Fibroblast of lung (primary cell): ENCODE measurements around the gene FNDC3B. TPM values are rescaled to one million over a fixed set of nuclear protein-coding genes. Genes with fewer than 3 reads are reported as not detected.
A peak's percentile ranks its signal among the peaks of the same experiment; 100 is the strongest.

Experiments
- DNase-seq, 2 donors: peaks; one replicate each; pipeline versions ENCODE4 v3.0.0 to v3.0.0-alpha.2; 2010; ENCODE audit warnings: low read depth in 2 of 2
- H2AFZ ChIP-seq: 2 replicates; pipeline ENCODE4 v1.5.1; 2012; ENCODE audit warnings: low read length, control low read depth, inconsistent platforms
- H3K27ac ChIP-seq: 2 replicates; pipeline ENCODE4 v1.5.1; 2011; ENCODE audit warnings: low read length, control low read depth; ENCODE audit not compliant: insufficient read depth
- H3K27me3 ChIP-seq: 2 replicates; pipeline ENCODE4 v1.5.1; 2011; ENCODE audit warnings: mild to moderate bottlenecking, low read length; ENCODE audit not compliant: control insufficient read depth, insufficient read depth
- H3K36me3 ChIP-seq: 2 replicates; pipeline ENCODE4 v1.5.1; 2011; ENCODE audit warnings: low read length; ENCODE audit not compliant: control insufficient read depth, insufficient read depth
- H3K4me1 ChIP-seq: 2 replicates; pipeline ENCODE4 v1.5.1; 2011; ENCODE audit warnings: low read length; ENCODE audit not compliant: control insufficient read depth, insufficient read depth; ENCODE audit errors: extremely low read depth
- H3K4me2 ChIP-seq: 2 replicates; pipeline ENCODE4 v1.5.1; 2011; ENCODE audit warnings: low read length, control low read depth; ENCODE audit not compliant: insufficient read depth; ENCODE audit errors: extremely low read depth
- H3K4me3 ChIP-seq, 4 experiments: fragments of 200-600 bp in 1 of 4; sonication (generic) in 1 of 4; replicated peaks in 1 of 4; 2 replicates each; pipeline ENCODE4 v1.5.1; 2011 to 2016; ENCODE audit warnings: low read length in 4 of 4, low read depth in 3 of 4, mild to moderate bottlenecking in 3 of 4, control low read depth in 2 of 4, inconsistent platforms in 1 of 4, mixed read lengths in 1 of 4; ENCODE audit not compliant: insufficient read depth in 1 of 4; ENCODE audit errors: control extremely low read depth in 1 of 4
- H3K79me2 ChIP-seq: 2 replicates; pipeline ENCODE4 v1.5.1; 2012; ENCODE audit warnings: mild to moderate bottlenecking, low read length, inconsistent platforms; ENCODE audit not compliant: control insufficient read depth, insufficient read depth
- H3K9ac ChIP-seq: 2 replicates; pipeline ENCODE4 v1.5.1; 2011; ENCODE audit warnings: mild to moderate bottlenecking, low read length, control low read depth; ENCODE audit not compliant: insufficient read depth
- H3K9me3 ChIP-seq: 2 replicates; pipeline ENCODE4 v1.5.1; 2012; ENCODE audit warnings: low read depth, low read length; ENCODE audit not compliant: control insufficient read depth, insufficient read depth
- H4K20me1 ChIP-seq: 2 replicates; pipeline ENCODE4 v1.5.1; 2011; ENCODE audit warnings: low read length; ENCODE audit not compliant: control insufficient read depth, insufficient read depth; ENCODE audit errors: extremely low read depth
- EZH2 ChIP-seq: IDR thresholded peaks from 2 replicates; pipeline ENCODE4 v1.5.1; 2012; ENCODE audit warnings: low read length, control low read depth, mild to moderate bottlenecking; ENCODE audit errors: missing control alignments
- polyA plus RNA-seq, 2 donors: library from polyadenylated mRNA; depleted of rRNA in 1 of 2; stranded (reverse) in 1 of 2; unstranded in 1 of 2; fragments of >200 nt; gene quantifications; 2 replicates each; pipeline ENCODE4 v1.2.1, GENCODE V29; 2011 to 2012; ENCODE audit warnings: missing spikeins in 1 of 2
- total RNA-seq: library from RNA; depleted of rRNA; stranded (reverse); fragments of >200 nt; gene quantifications from 2 replicates; pipeline ENCODE4 v1.2.1, GENCODE V29; 2014
- TF ChIP-seq, protein P1 (sequence below), 2 donors: IDR thresholded peaks in 1 of 2; conservative IDR thresholded peaks in 1 of 2; 1 replicate in 1 of 2; 2 replicates in 1 of 2; pipeline ENCODE4 v1.5.1; 2011 to 2012; ENCODE audit warnings: low read length in 2 of 2, control low read depth in 1 of 2, inconsistent platforms in 1 of 2, low read depth in 1 of 2, mild to moderate bottlenecking in 1 of 2

FNDC3B gene
- total and polyA plus RNA-seq, 2 donors (not counting 1 experiment from before 2014, with no cell fraction given): 26.1 to 76.8 TPM

DNA sequence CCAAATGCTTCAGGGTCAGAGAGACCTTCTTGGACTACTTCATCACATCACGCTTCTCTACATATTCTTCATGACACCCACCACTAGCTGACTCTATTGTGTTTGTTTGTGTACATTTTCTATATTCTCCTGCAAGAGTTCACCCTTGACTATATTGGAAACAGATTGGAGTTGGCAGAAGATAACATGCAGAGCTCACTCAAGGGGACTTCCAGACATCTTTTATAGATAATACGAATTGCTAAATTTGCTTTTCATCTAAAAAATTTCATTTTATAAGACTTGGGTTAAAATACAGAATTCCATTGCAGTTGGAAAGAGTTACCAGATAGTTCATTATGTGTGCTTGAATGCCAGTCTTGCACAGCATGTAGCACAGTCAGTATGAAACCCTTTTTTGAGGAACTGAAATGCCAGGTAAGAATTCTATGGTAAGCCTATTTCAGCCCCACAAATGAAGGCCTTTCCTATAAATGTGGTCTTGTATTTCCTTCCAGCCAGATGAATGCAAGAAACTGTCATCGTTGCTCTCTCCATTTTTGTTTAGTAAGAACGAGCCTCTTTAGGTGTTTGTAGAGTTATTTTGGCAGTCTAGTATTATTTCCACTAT is 231.3 kb downstream of the FNDC3B start:
- no peak for DNase-seq
- Histone ChIP-seq H4K20me1 (no peaks in the 10 kb centered on the region), H3K9me3 (no peaks in the 10 kb centered on the region), H3K27ac (no peak overlapping the region), H3K36me3 (no peaks in the 10 kb centered on the region), H3K9ac (no peak overlapping the region), H3K4me1 (no peaks in the 10 kb centered on the region), H3K4me2 (no peak overlapping the region), H3K27me3 (no peaks in the 10 kb centered on the region), H3K4me3 (no peak overlapping the region), H2AFZ (no peak overlapping the region), H3K79me2 (no peaks in the 10 kb centered on the region)
- TF ChIP-seq, protein P1, sequence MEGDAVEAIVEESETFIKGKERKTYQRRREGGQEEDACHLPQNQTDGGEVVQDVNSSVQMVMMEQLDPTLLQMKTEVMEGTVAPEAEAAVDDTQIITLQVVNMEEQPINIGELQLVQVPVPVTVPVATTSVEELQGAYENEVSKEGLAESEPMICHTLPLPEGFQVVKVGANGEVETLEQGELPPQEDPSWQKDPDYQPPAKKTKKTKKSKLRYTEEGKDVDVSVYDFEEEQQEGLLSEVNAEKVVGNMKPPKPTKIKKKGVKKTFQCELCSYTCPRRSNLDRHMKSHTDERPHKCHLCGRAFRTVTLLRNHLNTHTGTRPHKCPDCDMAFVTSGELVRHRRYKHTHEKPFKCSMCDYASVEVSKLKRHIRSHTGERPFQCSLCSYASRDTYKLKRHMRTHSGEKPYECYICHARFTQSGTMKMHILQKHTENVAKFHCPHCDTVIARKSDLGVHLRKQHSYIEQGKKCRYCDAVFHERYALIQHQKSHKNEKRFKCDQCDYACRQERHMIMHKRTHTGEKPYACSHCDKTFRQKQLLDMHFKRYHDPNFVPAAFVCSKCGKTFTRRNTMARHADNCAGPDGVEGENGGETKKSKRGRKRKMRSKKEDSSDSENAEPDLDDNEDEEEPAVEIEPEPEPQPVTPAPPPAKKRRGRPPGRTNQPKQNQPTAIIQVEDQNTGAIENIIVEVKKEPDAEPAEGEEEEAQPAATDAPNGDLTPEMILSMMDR (conservative IDR thresholded peaks at IDR 0.05 in 1 of 2, IDR thresholded peaks at IDR 0.05 in 1 of 2; ENCODE audit: low read depth in 1 of 2, low read length in 2 of 2): no peak
- TF ChIP-seq EZH2: no peak

GRCh38 chr3:172271386-172271976 is 232.1 kb downstream of the FNDC3B start:
- H4K20me1 ChIP-seq: no peaks in the 10 kb centered on the region
- H3K79me2 ChIP-seq: no peaks in the 10 kb centered on the region
- DNase-seq: no peak
- no peak overlapping the region for H3K9ac ChIP-seq
- no peak overlapping the region for H3K27ac ChIP-seq
- no peaks in the 10 kb centered on the region for H3K36me3 ChIP-seq
- no peak overlapping the region for H3K4me2 ChIP-seq
- H3K4me3 ChIP-seq: no peak overlapping the region
- no peaks in the 10 kb centered on the region for H3K4me1 ChIP-seq
- no peak for TF ChIP-seq EZH2
- TF ChIP-seq, protein P1 (conservative IDR thresholded peaks at IDR 0.05 in 1 of 2, IDR thresholded peaks at IDR 0.05 in 1 of 2; ENCODE audit: low read depth in 1 of 2, low read length in 2 of 2): no peak
- no peaks in the 10 kb centered on the region for H3K9me3 ChIP-seq
- H3K27me3 ChIP-seq: no peaks in the 10 kb centered on the region
- H2AFZ ChIP-seq: no peak overlapping the region

GRCh38 chr3:172272698-172273097 is 233.3 kb downstream of the FNDC3B start:
- no peak overlapping the region for H3K9ac ChIP-seq
- H2AFZ ChIP-seq: no peak overlapping the region
- no peak overlapping the region for H3K4me2 ChIP-seq
- no peaks in the 10 kb centered on the region for H3K9me3 ChIP-seq
- no peaks in the 10 kb centered on the region for H4K20me1 ChIP-seq
- H3K27me3 ChIP-seq: no peaks in the 10 kb centered on the region
- H3K79me2 ChIP-seq: no peaks in the 10 kb centered on the region
- no peak overlapping the region for H3K4me3 ChIP-seq
- DNase-seq: peak in 1 of 2 donors; percentile 80
- H3K36me3 ChIP-seq: no peaks in the 10 kb centered on the region
- no peak for TF ChIP-seq EZH2
- TF ChIP-seq, protein P1 (conservative IDR thresholded peaks at IDR 0.05 in 1 of 2, IDR thresholded peaks at IDR 0.05 in 1 of 2; ENCODE audit: low read depth in 1 of 2, low read length in 2 of 2): no peak
- no peaks in the 10 kb centered on the region for H3K4me1 ChIP-seq
- no peak overlapping the region for H3K27ac ChIP-seq
